SIG-M5 (cell line): ENCODE measurements around the gene CDK14.

Source experiments
- DNase-seq: peaks from one replicate; lab custom pipeline; 2025; lab: John Stamatoyannopoulos, UW

The CDK14 gene

GRCh38 chr7:91107460-91107859 is 511.3 kb downstream of the CDK14 start:
- no peak for DNase-seq

- no peak for DNase-seq
These were observed 513.1 kb downstream of the CDK14 start for GRCh38 chr7:91109200-91109599.

GRCh38 chr7:91112902-91113341 is 516.8 kb downstream of the CDK14 start:
- DNase-seq = no peak

- DNase-seq = no peak
These were observed 518.1 kb downstream of the CDK14 start for GRCh38 chr7:91114232-91114631.

- DNase-seq = no peak
These were observed 530.6 kb downstream of the CDK14 start for GRCh38 chr7:91126762-91127161.

GRCh38 chr7:91127325-91127724 is 531.2 kb downstream of the CDK14 start:
- DNase-seq = no peak

GRCh38 chr7:91127959-91128358 is 531.8 kb downstream of the CDK14 start:
- DNase-seq = no peak

GRCh38 chr7:91128683-91129348 is 532.7 kb downstream of the CDK14 start:
- no peak for DNase-seq

GRCh38 chr7:91135300-91135699 is 539.2 kb downstream of the CDK14 start:
- no peak for DNase-seq

GRCh38 chr7:91135703-91136430 is 539.7 kb downstream of the CDK14 start:
- DNase-seq = no peak

GRCh38 chr7:91137153-91137787 is 541.1 kb downstream of the CDK14 start:
- no peak for DNase-seq

GRCh38 chr7:91137788-91138368 is 541.8 kb downstream of the CDK14 start:
- no peak for DNase-seq

- no peak for DNase-seq
These were observed 544.2 kb downstream of the CDK14 start for GRCh38 chr7:91140286-91140685.

- DNase-seq = no peak
These were observed 544.9 kb downstream of the CDK14 start for GRCh38 chr7:91140982-91141381.

GRCh38 chr7:91142743-91143142 is 546.6 kb downstream of the CDK14 start:
- DNase-seq = no peak

- no peak for DNase-seq
These were observed 553.5 kb downstream of the CDK14 start for GRCh38 chr7:91149341-91150246.

- DNase-seq = no peak
These were observed 555.8 kb downstream of the CDK14 start for GRCh38 chr7:91151916-91152315.

GRCh38 chr7:91156316-91157185 is 560.4 kb downstream of the CDK14 start:
- DNase-seq = no peak

GRCh38 chr7:91157579-91158320 is 561.6 kb downstream of the CDK14 start:
- DNase-seq = no peak

- no peak for DNase-seq
These were observed 566.3 kb downstream of the CDK14 start for GRCh38 chr7:91162436-91162835.
